Mammary microvascular endothelial cell (primary cell): ENCODE data around the gene SLC4A9. TPM values are rescaled to one million over a fixed set of nuclear protein-coding genes. Genes with fewer than 3 reads are reported as not detected.

Experiments
- total RNA-seq: library from RNA; depleted of rRNA; stranded (reverse); fragments of >200 nt; gene quantifications from 2 replicates; pipeline ENCODE4 v1.2.3, GENCODE V29; 2015

Gene SLC4A9
- not detected in 2 replicates for total RNA-seq

GRCh38 chr5:140360101-140360500, at the start of gene SLC4A9:
SLC4A9 (plus strand) TSS chr5:140360194; CDS start chr5:140360237, 43 bp downstream.

GRCh38 chr5:140346348-140347221, 13.4 kb upstream of the SLC4A9 start, which contains the start of gene HBEGF:
HBEGF (minus strand) TSS chr5:140346603; CDS start chr5:140346328, 275 bp downstream.

GRCh38 chr5:140401362-140402257, 41.6 kb downstream of the SLC4A9 start, which contains the start of gene ANKHD1:
ANKHD1 (plus strand) TSS chr5:140401833; CDS start chr5:140401968, 135 bp downstream.

Other genes starting within 250 kb of the SLC4A9 start
- 5.6 and 6.3 TPM in 2 replicates for gene PURA, start 246.1 kb upstream of the SLC4A9 start, total RNA-seq
- 0.67 and 2.2 TPM in 2 replicates for gene IGIP, start 234.3 kb upstream of the SLC4A9 start, total RNA-seq
- 51.6 and 78.9 TPM in 2 replicates for gene CYSTM1, start 185.0 kb upstream of the SLC4A9 start, total RNA-seq
- 146 and 169 TPM in 2 replicates for gene PFDN1, start 57.1 kb upstream of the SLC4A9 start, total RNA-seq
- gene HBEGF, start 13.6 kb upstream of the SLC4A9 start, total RNA-seq = 90.7 and 90.9 TPM in 2 replicates
- gene ANKHD1, start 41.6 kb downstream of the SLC4A9 start, total RNA-seq = 25.6 and 26.8 TPM in 2 replicates
- gene EIF4EBP3, start 187.5 kb downstream of the SLC4A9 start, total RNA-seq = 3.8 and 4.8 TPM in 2 replicates
- gene SRA1, start 197.3 kb downstream of the SLC4A9 start, total RNA-seq = 32.2 and 34.6 TPM in 2 replicates
- gene APBB3, start 204.4 kb downstream of the SLC4A9 start, total RNA-seq = 4.1 and 4.9 TPM in 2 replicates
- 57.6 and 60.5 TPM in 2 replicates for gene SLC35A4, start 204.6 kb downstream of the SLC4A9 start, total RNA-seq